GM18508 (cell line): ENCODE data around the gene MED12L.

Experiments
- ATAC-seq: cut with Tn5 transposase; IDR thresholded peaks from one replicate; pipeline ENCODE4 v1.9.1; 2021; ENCODE audit warnings: moderate number of reproducible peaks; ENCODE audit not compliant: insufficient read depth, unreplicated experiment

The MED12L gene

DNA sequence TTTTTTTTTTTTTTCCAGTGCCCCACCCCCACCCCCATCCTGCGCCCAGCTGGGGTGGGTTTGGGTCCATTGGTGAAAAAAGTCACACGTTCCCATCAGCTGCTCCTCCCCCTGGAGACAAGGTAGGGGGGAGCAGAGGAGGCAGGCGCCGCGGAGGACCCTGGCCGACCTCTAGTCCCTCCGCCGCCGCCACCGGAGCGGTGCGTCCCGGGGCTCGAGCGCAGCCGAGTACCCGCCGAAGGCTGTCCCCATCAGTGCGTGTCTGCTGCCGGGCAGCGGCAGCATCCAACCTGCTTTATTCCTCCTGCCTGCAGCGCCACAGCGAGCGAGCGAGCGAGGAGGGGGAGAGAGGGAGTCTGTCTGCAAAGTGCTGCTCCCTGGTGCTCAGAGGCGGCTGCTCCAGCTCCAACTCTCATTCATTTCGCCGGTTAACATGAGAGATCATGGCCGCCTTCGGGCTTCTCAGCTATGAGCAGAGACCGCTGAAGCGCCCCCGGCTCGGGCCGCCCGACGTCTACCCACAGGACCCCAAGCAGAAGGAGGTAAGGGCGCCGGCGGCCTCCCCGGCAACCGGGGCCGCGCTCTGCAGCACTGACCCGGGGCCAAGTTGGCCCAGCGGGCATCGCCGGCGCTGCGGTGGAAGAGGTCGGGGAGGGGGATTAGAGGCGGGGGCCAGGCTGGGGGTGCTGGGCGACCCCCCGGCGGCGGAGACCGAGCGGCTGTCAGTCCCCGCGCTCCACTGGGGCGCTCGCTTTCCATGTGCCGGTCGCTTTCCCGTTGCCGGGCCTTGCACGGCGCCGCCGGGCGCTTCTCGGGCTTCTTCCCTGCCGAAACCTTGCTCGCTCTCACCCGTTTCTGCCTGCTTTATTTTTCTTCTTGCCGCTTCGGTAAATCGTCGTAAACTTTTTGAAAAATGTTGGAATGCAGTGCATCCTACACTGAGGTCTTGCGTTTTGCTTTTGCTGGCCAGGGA lies 1.3 kb downstream of the MED12L start:
- ATAC-seq = peak; percentile 66

DNA sequence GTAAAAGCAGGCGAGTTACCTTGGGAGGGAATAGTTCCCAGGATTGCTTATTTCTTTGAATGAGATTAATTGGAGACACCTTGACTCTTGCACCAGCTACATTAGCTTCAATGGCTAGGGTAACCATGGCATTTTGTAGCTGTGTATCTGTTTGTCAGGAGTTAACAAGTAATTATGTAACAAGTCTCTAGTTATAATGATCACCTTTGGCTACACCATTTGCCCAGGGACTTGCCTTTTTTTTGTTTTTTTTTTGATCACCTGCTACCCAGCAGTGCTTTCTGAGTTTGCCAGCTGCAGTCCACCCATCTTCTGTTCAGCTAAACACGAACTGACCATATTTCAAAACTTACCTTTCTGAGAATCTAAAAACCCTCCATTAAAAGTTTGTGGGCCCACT lies 2.2 kb downstream of the MED12L start:
- no peak for ATAC-seq

DNA sequence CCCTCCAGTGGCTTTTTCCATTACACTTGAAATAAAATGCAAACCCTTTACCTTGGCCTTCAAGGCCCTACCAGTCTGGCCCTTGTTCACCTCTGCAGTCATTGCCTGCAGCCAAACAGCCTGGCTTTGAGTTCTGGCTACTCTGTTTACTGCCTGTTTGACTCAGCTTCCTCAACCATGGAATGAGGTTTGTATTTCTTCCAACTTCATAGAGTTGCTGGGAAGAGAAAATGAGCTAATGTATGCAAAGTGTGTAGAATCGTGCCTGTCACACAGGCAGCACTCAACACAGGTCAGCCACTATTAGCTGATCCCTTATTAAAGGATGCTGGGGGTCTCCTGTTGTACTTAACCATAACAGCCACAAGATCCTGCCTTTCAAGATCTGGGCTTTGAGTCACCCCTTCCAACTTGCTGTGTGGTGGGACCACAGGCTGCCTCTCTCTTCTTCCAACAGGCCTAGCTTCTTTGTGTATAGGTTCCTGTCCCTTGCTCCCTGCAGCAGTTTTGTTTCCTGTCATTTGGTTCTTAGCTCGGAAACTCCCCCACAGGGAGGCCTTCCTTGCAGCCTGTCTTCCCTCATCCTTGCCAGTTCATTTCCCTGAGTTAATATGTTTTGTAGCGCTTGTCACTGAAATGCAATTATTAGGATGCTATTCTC lies 6.4 kb downstream of the MED12L start:
- no peak for ATAC-seq

GRCh38 chr3:151093148-151093547 lies 7.7 kb downstream of the MED12L start:
- no peak for ATAC-seq

DNA sequence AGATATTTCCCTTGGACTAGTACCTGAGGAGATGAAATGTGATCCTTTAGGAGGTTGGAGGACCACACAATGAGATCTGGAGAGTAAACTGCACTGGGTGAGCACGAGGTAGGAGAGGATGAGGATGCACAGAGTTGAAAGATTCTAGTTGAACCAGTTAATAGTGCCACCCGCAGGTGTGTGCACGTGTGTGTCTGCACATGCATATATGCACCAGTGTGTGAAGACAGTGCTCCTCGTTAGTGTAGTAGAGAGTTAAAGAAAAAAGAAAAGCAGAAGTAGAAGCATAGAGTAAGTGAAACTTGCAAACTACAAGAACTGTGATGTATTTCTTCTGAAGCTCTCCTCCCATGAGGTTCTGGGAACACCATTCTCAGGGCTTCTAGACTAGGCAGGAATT lies 8.4 kb downstream of the MED12L start:
- ATAC-seq = no peak

DNA sequence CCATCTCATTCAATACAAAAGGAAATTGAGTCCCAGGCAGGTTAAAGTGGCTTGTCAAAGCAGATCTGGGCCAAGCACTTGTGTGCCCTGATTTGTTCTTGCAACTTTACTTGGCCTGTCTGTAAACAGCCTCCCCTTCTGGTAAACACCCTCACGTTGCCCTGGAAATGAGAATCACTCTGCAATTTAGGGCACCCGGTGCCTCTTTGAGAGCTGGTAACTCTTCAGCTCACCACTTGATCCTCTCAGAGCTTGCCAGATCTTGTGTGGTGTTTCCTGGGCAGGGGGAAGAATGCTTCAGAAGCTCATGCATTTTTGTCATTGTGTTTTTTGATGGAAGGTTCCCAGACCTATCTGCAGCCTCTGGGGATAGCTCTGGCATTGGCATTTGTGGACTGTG lies 11.3 kb downstream of the MED12L start:
- ATAC-seq = no peak

- no peak for ATAC-seq
Measured at GRCh38 chr3:151100076-151100475, 14.6 kb downstream of the MED12L start.

DNA sequence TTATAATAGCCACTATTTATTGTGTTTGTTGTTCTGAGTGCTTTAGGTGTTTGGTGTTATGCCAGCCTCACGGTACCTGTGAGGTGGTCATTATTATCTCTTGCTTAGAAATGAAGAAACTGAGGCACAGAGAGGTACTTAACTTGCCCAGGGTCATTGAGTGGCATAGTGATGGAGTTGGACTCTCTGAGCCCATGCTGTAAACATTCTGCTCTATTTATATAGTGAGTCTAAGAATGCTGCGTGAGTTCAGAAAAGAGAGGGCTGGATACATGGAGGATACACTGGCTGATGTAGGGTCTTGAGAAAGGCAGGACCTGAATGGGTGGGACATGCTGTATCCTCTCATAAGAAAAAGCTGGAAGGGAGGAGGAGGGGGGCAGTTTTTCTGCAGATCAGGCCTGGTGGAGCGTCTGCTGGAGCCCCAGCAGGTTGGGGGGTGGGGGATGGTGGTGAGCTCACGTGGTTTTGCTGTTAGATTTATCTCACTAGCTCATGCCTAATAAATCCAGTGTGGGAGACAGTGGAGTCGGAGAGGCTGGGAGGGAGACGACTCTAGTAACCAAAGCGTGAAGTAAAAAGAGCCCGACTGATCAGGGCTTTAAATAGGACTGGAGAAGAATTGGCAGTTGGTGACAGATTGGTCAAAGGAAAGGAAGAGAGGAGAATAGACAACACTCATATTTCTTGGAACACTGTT lies 16.0 kb downstream of the MED12L start:
- ATAC-seq = no peak

- no peak for ATAC-seq
Measured at GRCh38 chr3:151106311-151106710, 20.8 kb downstream of the MED12L start.

GRCh38 chr3:151107177-151107576 lies 21.7 kb downstream of the MED12L start:
- no peak for ATAC-seq

DNA sequence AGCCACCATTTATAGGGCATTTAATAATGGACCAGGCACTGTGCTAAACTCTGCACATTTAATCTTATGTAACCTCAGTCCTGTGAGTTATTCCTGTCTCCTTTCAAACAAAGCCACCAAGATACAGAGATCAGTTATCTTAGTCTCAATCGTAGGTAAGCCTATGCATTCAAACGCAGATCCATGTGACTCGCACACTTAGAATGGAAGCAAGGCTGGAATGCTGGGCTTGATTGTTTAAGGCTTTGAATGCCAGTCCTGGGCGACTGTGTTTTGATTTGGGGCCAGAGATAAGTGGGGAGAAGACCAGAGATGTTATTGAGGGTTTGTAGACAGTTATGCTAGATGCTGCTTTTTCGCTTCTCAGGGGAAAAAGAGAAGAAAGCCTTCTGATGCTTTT lies 22.2 kb downstream of the MED12L start:
- no peak for ATAC-seq

DNA sequence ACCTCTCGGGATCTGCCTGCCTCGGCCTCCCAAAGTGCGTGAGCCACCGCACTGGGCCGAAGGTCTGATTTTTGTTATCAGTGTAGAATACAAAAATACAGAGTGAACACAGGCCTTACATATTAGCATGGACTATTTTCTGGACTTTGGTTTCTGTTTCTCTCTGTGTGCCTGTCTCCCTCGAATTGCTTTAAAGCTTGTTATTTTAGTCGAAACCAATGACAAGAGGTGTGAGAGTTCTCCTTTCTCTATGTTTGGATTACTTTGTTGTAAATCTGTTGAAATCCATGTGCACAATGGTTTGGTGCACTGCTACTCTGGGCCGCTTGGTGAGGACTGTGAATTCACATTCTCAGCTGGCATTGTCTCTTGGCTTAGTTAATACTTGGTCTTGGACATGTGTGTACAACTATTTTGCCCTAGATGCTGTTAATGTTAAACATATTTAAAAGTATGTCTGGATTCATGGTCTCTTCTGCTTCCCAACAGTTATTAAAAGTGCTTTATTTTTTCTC lies 23.9 kb downstream of the MED12L start:
- no peak for ATAC-seq

- no peak for ATAC-seq
Measured at GRCh38 chr3:151112731-151113130, 27.3 kb downstream of the MED12L start.

DNA sequence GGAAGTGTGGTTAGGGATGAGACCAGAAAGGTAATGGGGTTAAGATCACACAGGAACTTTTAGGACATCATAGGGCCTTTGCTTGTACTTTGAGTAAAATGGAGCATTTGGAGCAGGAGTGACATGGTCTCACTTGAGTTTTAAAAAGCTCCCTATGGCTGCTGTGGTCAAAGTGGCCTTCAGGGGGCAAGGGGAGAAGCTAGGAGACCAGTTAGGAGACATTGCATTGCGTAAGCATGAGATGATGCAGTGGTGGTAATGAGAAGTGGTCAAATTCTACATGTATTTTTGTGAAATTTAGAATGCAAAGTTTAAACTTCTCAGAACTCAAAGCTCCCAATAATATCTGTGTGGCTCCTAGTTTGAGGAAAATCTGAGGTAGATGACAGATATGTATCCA lies 27.9 kb downstream of the MED12L start:
- ATAC-seq = no peak

DNA sequence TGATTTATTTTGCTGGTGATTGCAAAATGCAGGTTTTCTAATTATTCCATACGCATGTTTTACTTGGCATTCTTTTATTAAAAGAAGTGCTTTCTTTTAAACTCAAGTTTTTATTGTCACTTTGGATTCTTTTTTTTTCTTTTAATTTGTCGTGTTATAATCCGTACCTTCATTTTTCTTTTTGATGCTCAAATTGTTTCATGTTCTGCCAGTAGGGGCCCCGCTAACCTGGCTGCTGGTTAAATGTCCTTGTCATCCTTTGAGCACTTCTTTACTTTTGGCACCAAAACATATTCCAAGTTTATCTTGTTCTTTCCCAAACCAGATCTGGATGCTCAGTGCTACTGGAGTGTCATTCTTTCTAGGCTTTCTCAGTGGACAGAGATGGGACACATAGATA lies 31.6 kb downstream of the MED12L start:
- no peak for ATAC-seq

- ATAC-seq = no peak
Measured at GRCh38 chr3:151119188-151119587, 33.7 kb downstream of the MED12L start.

DNA sequence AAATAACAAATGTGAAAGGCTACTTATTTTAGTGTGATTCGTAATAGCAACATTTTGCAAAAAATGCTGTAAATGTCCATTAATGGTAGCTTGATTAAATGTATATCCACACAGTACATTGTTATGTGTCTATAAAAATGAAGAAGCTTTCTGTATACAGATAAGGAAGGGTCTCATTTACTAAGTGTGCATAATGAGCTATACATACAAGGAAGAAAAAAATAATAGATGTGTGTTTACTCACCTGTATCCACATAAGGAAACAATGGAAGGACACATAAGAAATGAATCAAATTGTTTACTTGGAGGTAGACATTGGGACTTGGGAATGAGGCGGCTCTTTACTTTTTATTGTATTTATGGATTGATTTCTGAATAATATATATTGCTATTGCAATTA lies 34.9 kb downstream of the MED12L start:
- ATAC-seq = no peak

- no peak for ATAC-seq
Measured at GRCh38 chr3:151121016-151121415, 35.6 kb downstream of the MED12L start.

DNA sequence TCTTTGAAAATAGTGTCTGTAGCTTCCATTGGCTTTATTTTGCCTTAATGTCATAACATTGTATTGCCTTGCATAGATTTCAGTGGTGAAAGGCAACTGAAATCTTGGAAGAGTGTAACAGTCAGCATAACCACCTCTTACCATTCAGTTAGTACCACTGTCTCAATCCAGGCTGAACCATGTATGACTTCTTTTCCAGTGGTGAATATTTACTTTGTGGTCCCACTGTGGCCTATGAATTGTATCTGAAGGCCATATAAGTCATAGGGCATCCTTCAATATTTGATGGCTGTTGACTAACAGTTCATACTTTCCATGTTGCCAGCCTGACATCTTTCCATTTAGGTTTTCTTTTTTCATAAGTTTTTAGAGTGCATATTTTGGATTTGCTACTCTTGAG lies 38.4 kb downstream of the MED12L start:
- ATAC-seq = no peak

GRCh38 chr3:151124476-151124875 lies 39.0 kb downstream of the MED12L start:
- no peak for ATAC-seq

DNA sequence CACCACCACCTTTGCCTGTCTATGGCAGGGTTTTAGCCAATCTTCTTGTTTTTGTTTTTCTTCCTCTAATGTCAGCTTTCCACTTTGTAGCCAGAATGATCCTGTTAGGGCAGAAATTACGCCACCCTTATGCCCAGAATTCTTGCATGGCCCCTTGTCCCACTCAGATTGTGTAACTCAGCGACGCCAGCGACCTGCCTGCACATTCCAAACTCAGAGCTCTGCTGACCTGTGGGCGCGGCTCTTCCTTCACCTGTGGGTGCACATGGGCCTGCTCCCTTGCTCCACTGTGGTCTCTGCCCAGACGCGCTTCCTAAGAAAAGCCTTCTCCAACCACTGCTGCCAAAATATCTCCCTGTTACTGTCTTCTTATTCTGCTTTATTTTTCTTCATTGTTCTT lies 45.0 kb downstream of the MED12L start:
- ATAC-seq = no peak
